Pulmonary artery endothelial cell (primary cell): ENCODE results near the gene FOXP1. TPM values are rescaled to one million over a fixed set of nuclear protein-coding genes. Genes with fewer than 3 reads are reported as not detected.
A peak's percentile ranks its signal among the peaks of the same experiment; 100 is the strongest.
"Not testable (repeated sequence)": the region's sequence is repeated elsewhere in the genome, so short reads cannot be mapped to it uniquely, and the experiment has no call there.

Experiments used
- DNase-seq: peaks from one replicate; pipeline ENCODE4 v3.0.0-alpha.2; 2011; ENCODE audit warnings: low read depth, low spot score
- total RNA-seq: library from RNA; depleted of rRNA; stranded (reverse); fragments of >200 nt; gene quantifications from 2 replicates; pipeline ENCODE4 v1.2.3, GENCODE V29; 2014

Gene FOXP1
- total RNA-seq, 1 donor from 2014 or later = 48.2 TPM

DNA sequence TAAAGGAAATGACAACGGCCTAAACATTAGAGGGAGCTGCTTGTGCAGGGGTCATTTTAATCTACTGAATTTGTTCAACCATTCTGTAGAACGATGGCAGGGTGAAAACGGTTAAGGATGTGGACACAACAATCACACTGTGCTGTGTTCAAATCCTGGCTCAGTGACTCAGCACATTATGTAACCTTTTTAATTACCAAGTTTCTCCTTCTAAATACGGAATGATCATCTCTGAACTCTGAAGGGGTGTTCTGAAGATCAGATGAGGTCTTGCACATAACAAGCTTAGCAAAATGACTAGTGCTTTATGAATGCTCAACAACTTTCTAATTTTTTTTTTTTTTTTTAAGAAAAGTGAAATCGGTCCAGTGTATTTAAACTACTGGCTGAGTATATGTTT is 592.8 kb downstream of the FOXP1 start:
- DNase-seq = no peak

- DNase-seq = no peak
Observed at GRCh38 chr3:70990185-70990584, 593.3 kb downstream of the FOXP1 start.

- DNase-seq = peak; percentile 29
Observed at GRCh38 chr3:70989174-70989573, 594.4 kb downstream of the FOXP1 start.

DNA sequence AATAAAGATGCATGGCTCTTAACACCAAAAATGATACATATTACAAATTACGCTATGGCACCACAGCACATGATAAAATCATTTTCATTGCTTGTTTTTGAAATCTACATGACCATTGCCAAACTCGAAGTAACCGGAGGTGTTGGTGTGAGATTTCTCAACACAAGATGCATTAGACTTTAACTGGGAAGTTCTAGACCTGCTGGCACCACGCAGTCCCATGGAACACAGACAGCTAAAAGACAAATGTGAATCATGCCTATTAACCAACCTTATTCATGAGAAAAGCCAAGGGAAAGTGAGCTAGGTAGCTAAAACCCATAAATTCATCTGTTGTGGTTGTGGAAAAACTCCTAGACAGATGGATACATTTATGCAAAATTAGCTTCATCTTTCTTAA is 595.4 kb downstream of the FOXP1 start:
- DNase-seq = no peak

DNA sequence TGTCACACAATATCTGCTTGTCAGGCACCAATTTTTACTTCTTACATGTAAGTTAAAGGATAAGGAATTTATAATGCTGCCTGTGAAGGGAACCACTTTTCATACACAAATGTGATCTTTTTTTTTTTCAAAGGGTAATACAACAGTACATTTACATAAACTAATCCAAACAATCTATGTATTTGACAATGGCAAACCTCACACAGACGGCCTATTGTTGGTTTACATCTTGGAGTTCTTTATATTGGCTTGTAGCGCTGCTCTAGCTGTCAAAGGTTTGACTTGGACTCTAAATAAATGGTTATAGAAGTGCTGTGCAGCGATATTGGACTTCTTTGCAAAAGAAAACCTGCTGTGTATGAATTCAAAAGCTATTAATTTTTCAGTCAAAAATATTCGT is 598.0 kb downstream of the FOXP1 start:
- DNase-seq = no peak

GRCh38 chr3:70984776-70985482 is 598.6 kb downstream of the FOXP1 start:
- DNase-seq = no peak

GRCh38 chr3:70982700-70983140 is 600.8 kb downstream of the FOXP1 start:
- DNase-seq = peak; percentile 58

GRCh38 chr3:70982284-70982683 is 601.2 kb downstream of the FOXP1 start:
- no peak for DNase-seq

DNA sequence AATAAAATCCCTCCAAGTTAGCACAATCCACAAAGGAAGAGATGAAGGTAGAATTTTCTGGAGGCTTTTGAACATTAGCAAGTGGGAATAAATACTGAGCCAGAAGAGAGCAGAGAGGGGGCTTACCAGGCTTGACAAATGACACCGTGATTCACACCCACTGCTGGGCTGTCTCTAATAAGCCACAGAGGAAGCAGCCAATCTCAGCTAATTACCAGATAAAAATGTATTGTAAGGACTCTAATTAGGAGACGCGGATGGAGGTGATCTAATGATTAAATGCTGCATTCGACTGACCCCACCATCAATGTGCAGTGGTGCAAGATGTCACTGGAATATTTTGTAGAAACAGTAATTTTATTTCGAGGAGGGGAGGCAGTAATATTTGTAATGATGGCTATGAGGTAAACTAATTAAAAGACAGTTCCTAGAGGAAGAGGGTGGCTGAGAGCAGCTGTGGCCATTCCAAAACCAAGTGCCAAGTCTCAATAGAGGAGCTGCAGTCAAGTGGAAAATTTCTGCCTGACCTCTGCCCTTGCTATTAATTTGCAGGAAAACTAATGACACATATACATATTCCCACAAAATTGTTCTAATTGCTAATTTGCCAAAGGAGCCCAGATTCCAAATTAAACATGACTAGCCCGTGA is 602.2 kb downstream of the FOXP1 start:
- DNase-seq = no peak

- no peak for DNase-seq
Observed at GRCh38 chr3:70980646-70981170, 602.8 kb downstream of the FOXP1 start.

DNA sequence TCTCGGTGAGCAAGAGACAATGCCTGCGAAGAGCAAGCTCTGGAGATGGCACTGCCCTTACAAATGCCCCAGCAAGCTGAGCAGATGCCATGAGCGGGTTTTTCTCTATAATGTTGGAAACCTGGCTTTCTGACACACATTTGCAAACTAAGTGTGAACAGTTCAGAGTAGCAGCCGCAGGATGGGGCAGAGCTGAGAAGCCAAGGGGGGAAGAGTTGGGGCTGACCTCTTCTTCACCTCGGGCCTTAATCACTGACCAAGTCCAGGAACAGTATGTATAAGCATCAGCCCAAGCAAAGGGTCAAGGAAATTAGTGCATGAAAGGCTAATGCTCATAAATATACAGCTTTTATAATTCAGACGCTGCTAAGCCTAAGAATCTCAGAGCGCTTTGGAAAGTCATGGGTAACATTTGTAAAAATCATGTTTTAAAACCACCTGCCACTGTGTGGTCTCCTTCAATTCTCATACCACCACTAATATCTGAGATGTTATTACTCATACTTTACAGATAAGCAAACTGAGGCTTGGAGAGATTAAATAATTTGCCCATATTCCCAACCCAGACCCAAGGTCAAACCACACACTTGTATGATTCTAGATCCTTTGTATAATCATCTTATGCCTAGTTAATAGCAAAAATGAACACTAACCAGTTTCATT is 603.4 kb downstream of the FOXP1 start:
- no peak for DNase-seq

- DNase-seq = no peak
Observed at GRCh38 chr3:70977712-70978111, 605.8 kb downstream of the FOXP1 start.

- not testable (repeated sequence) for DNase-seq
Observed at GRCh38 chr3:70975981-70976380, 607.5 kb downstream of the FOXP1 start.

- DNase-seq = no peak
Observed at GRCh38 chr3:70974747-70975146, 608.8 kb downstream of the FOXP1 start.

DNA sequence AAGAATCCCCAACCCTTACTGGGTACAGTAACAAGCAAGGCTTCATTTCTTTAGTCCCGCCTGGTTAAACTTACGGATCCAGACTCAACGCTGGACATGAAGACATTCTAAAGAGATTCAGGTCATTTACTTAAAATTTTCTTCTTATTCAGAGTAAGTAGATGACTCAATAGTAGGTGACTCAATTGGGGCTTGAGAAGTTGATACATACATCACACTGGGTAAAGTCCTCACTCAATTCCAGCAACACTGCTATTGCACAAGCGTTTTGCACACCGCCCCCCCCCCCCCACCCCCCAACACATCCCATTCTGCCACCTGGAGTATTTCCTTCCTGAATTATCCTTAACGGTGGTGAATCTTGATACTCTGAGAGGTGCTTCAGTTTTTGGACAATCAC is 610.0 kb downstream of the FOXP1 start:
- DNase-seq = no peak

GRCh38 chr3:70972855-70973254 is 610.7 kb downstream of the FOXP1 start:
- DNase-seq = no peak

DNA sequence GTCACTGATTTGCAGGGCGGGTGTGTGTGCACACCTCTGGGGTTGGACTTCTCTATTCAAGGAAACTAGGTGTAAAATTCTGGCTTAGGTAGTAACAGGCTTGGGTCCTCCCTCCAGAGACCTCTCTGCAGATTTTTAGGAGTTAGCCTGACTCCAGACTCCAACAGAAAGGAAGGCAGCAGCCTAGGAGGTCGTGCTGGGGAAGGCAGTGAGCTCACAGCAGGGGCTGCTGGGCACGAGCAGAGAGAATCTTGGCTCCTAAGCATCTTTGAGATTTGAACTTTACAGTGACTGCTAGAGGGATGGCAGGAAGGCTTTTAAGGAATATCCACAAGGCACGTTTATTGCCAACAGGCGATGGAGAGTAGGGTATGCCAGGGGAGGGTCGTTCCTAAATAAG is 612.6 kb downstream of the FOXP1 start:
- DNase-seq = no peak

DNA sequence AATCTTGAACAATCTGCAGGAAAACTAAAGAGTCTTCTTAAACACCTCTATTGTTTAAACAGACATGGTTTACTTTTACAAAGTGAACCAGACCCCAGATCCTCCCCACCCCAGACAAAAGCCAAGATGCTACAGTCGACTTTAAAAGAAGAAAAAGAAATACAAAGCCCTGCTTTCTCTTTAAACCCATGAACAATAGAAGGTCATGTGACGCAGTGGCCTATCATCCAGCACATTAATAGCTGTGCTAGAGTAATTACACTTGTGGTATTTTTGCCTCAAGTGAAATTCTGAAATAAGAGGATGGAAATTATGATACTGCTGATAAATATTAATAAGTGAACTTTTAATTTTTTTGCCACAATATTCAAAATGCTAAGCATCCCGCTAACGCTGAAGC is 613.4 kb downstream of the FOXP1 start:
- DNase-seq = no peak

- no peak for DNase-seq
Observed at GRCh38 chr3:70963431-70964275, 619.9 kb downstream of the FOXP1 start.

DNA sequence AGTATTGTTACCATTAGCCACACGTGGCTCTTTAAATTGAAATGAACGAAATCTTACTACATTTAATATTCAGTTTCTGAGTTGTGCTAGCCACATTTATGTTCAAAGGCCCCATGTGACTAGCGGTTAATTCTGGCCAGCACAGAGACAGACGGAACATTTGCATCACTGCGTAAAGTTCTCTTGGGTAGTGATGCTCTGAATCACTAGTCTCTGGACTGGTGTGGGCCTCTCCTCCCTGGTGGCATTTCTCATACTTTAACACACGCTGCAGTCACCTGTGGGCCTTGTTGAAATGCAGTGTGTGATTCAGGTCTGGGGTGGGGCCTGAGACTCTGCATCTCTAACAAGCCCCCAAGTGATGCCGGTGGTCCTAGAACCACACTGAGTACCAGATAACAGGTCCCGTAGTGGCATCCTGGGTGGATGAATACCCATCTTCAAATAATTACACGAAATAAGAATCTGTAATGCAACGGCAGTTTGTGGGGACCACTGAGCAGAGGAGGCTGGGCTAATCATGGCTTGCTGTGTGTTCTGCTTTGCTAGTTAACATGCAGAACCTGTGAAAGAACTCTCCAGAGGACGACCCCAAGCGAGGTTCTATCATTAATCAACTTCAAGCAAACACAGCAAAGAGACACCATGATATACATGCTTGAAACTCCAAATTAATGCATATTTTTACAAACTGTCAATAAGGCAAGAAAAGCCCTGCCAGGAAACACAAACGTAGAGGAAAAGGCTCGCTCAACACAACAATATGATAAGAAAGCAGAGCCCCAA is 623.8 kb downstream of the FOXP1 start:
- no peak for DNase-seq
